Measurements from ENCODE around the gene FBXO46. TPM values are rescaled to one million over a fixed set of nuclear protein-coding genes. Genes with fewer than 3 reads are reported as not detected.

The FBXO46 gene
- total and polyA plus RNA-seq, 2 of the 13 experiments (the other 11 are each of a cell fraction or from before 2014, with no cell fraction given), result 6.2 to 6.4 TPM

GRCh38 chr19:45681391-45682015, 49.2 kb downstream of the FBXO46 start (continued):
- TF ChIP-seq U2AF2 (IDR thresholded peaks at IDR 0.05; ENCODE audit: low read depth, low read length) (no peak), ZBTB20 (CRISPR knock-in tag; IDR thresholded peaks at IDR 0.05; ENCODE audit: borderline replicate concordance, low read depth) (no peak), ZNF335 (CRISPR knock-in tag; IDR thresholded peaks at IDR 0.05) (no peak), PAXIP1 (CRISPR knock-in tag; conservative IDR thresholded peaks at IDR 0.05) (no peak), EZH2 (conservative IDR thresholded peaks at IDR 0.05; ENCODE audit: low read depth, low read length) (no peak), TRIM24 (CRISPR knock-in tag; IDR thresholded peaks at IDR 0.05) (no peak), SNRNP70 (IDR thresholded peaks at IDR 0.05; ENCODE audit: low read depth, low read length) (no peak), ZNF770 (CRISPR knock-in tag; IDR thresholded peaks at IDR 0.05) (peak; percentile 83), RBFOX2 (IDR thresholded peaks at IDR 0.05; ENCODE audit: low read depth, low read length) (peak; percentile 69), DRAP1 (CRISPR knock-in tag; IDR thresholded peaks at IDR 0.05) (peak; percentile 42; the same call in 1 of the 2 replicates), ZNF569 (CRISPR knock-in tag; IDR thresholded peaks at IDR 0.05; ENCODE audit: borderline replicate concordance) (no peak), RARA (CRISPR knock-in tag; IDR thresholded peaks at IDR 0.05) (no peak), ZNF556 (CRISPR knock-in tag; IDR thresholded peaks at IDR 0.05; ENCODE audit: borderline replicate concordance) (no peak), NR0B2 (CRISPR knock-in tag; IDR thresholded peaks at IDR 0.05) (no peak), SALL2 (CRISPR knock-in tag; IDR thresholded peaks at IDR 0.05) (no peak), SCMH1 (CRISPR knock-in tag; IDR thresholded peaks at IDR 0.05; ENCODE audit: borderline replicate concordance) (no peak), FOXM1 (CRISPR knock-in tag; IDR thresholded peaks at IDR 0.05) (no peak), ISL2 (CRISPR knock-in tag; IDR thresholded peaks at IDR 0.05) (no peak; the same call in 1 of the 2 replicates), NFE2L1 (CRISPR knock-in tag; IDR thresholded peaks at IDR 0.05; ENCODE audit: borderline replicate concordance) (no peak), NR2F2 (IDR thresholded peaks at IDR 0.05; ENCODE audit: borderline replicate concordance, low read depth) (no peak), GABPB1 (CRISPR knock-in tag; IDR thresholded peaks at IDR 0.05) (peak; percentile 75; the same call in 1 of the 2 replicates), TFAP4 (IDR thresholded peaks at IDR 0.05; ENCODE audit: borderline replicate concordance, low read depth) (no peak; the same call in 1 of the 2 replicates), ZNF788 (CRISPR knock-in tag; IDR thresholded peaks at IDR 0.05; ENCODE audit: borderline replicate concordance) (0 out of 2 replicates have a peak, but pooled peaks have one; percentile 69)
